GM23338 (cell line): ENCODE results near the gene S100A16. TPM values are rescaled to one million over a fixed set of nuclear protein-coding genes. Genes with fewer than 3 reads are reported as not detected.
"Not testable (repeated sequence)": the region's sequence is repeated elsewhere in the genome, so short reads cannot be mapped to it uniquely, and the experiment has no call there.

ENCODE experiments used
- ATAC-seq: fragments of 200-7000 bp; cut with Tn5 transposase; 3 replicates; pipeline ENCODE4 v1.9.1; 2020
- DNase-seq: peaks from one replicate; pipeline ENCODE4 v3.0.0-alpha.2; 2015; ENCODE audit warnings: low spot score
- H2AFZ ChIP-seq: fragments of 200-600 bp; sonication (generic); 2 replicates; pipeline ENCODE4 v1.8.0; 2016; ENCODE audit warnings: antibody characterized with exemption, mild to moderate bottlenecking, moderate library complexity
- H3F3A ChIP-seq: fragments of 200-600 bp; sonication (generic); replicated peaks from 2 replicates; pipeline ENCODE4 v1.8.0; 2017; ENCODE audit warnings: antibody characterized with exemption, mixed run types, low read depth
- H3K27ac ChIP-seq: fragments of 200-600 bp; sonication (generic); 2 replicates; pipeline ENCODE4 v1.6.1; 2016; ENCODE audit warnings: low read depth
- H3K27me3 ChIP-seq: fragments of 200-600 bp; sonication (generic); 2 replicates; pipeline ENCODE4 v1.8.0; 2016; ENCODE audit warnings: mild to moderate bottlenecking, mixed run types, moderate library complexity; ENCODE audit not compliant: insufficient read depth
- H3K36me3 ChIP-seq: fragments of 200-600 bp; sonication (generic); 2 replicates; pipeline ENCODE4 v1.8.0; 2016; ENCODE audit warnings: mild to moderate bottlenecking; ENCODE audit not compliant: insufficient read depth
- H3K4me1 ChIP-seq: fragments of 200-600 bp; sonication (generic); 2 replicates; pipeline ENCODE4 v1.8.0; 2016; ENCODE audit warnings: mild to moderate bottlenecking, moderate library complexity; ENCODE audit not compliant: insufficient read depth
- H3K4me2 ChIP-seq: fragments of 200-600 bp; sonication (generic); 2 replicates; pipeline ENCODE4 v1.7.1; 2017; ENCODE audit warnings: mixed run types
- H3K4me3 ChIP-seq: fragments of 200-600 bp; sonication (generic); 2 replicates; pipeline ENCODE4 v1.6.1; 2016; ENCODE audit warnings: mixed run types
- H3K79me2 ChIP-seq: fragments of 200-600 bp; sonication (generic); replicated peaks from 2 replicates; pipeline ENCODE4 v1.8.0; 2017; ENCODE audit warnings: mild to moderate bottlenecking; ENCODE audit not compliant: insufficient read depth
- H3K9me2 ChIP-seq: fragments of 200-600 bp; sonication (generic); 2 replicates; pipeline ENCODE4 v1.8.0; 2017; ENCODE audit not compliant: insufficient read depth
- H4K20me1 ChIP-seq: fragments of 200-600 bp; sonication (generic); replicated peaks from 2 replicates; pipeline ENCODE4 v1.8.0; 2017; ENCODE audit warnings: mild to moderate bottlenecking; ENCODE audit not compliant: insufficient read depth
- H3K27ac Mint-ChIP-seq: 2 replicates; pipeline ENCODE4 v1.8.0; 2020; ENCODE audit warnings: inconsistent platforms, mild to moderate bottlenecking, moderate library complexity, mixed read lengths
- H3K27me3 Mint-ChIP-seq: 3 replicates; pipeline ENCODE4 v1.8.0; 2022; ENCODE audit warnings: low read depth, mild to moderate bottlenecking, moderate library complexity, mixed read lengths, inconsistent platforms; ENCODE audit not compliant: insufficient read depth, poor library complexity
- H3K36me3 Mint-ChIP-seq: 3 replicates; pipeline ENCODE4 v1.8.0; 2021; ENCODE audit warnings: low read depth, mild to moderate bottlenecking, inconsistent platforms, moderate library complexity, mixed read lengths
- H3K4me1 Mint-ChIP-seq: 3 replicates; pipeline ENCODE4 v1.8.0; 2020; ENCODE audit warnings: mild to moderate bottlenecking, inconsistent platforms, mixed read lengths
- H3K4me3 Mint-ChIP-seq: 3 replicates; pipeline ENCODE4 v1.8.0; 2021; ENCODE audit warnings: moderate library complexity, mild to moderate bottlenecking, inconsistent platforms, mixed read lengths
- H3K9me3 Mint-ChIP-seq: 3 replicates; pipeline ENCODE4 v1.8.0; 2020; ENCODE audit warnings: moderate library complexity, mild to moderate bottlenecking, inconsistent platforms, mixed read lengths
- NANOG ChIP-seq: IDR thresholded peaks from 2 replicates; pipeline ENCODE4 v1.6.1; 2016; ENCODE audit warnings: antibody characterized with exemption, borderline replicate concordance
- POLR2AphosphoS5 ChIP-seq: IDR thresholded peaks from 2 replicates; pipeline ENCODE4 v1.6.1; 2016; ENCODE audit warnings: antibody characterized with exemption, low read depth
- polyA plus RNA-seq: library from polyadenylated mRNA; unstranded; fragments of >200 nt; fragmentation: Nextera tagmentation; extraction: Ambion mirVana; gene quantifications from 2 replicates; pipeline ENCODE4 v1.2.1, GENCODE V29; 2016
- total RNA-seq: library from RNA; depleted of rRNA; stranded (reverse); fragments of >200 nt; shearing (Covaris generic); gene quantifications from 2 replicates; pipeline ENCODE4 v1.2.3, GENCODE V29; 2014
- TF ChIP-seq, protein P1 (sequence below), 2 experiments: fragments of 200-600 bp in 1 of 2; sonication (generic) in 1 of 2; conservative IDR thresholded peaks; 2 replicates each; pipeline versions ENCODE4 v1.5.1 to v1.6.1; 2016 to 2017; ENCODE audit warnings: antibody characterized with exemption in 2 of 2, low read depth in 2 of 2, mild to moderate bottlenecking in 2 of 2, moderate library complexity in 1 of 2

S100A16 gene
- total and polyA plus RNA-seq, 2 experiments from 2014 or later, result 13.0 to 20.4 TPM

DNA sequence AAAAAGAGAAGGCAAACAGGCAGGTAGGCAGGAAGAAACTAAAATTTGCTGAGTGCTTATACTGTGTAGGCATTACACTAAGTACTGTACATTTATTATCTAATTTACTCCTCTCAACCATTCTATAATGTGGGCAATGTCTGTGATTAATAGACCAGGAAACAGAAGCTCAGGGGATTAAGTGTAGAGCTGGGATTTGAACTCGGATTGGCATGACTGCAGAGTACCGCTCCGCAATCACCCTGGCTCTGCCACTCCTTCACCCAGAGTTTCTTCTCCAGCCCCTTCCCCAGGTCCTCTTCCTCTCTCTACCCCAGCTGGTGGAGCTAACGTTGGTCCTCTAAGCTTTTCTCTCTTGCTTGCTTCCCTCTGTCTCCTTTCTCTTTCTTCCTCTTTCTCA lies 35.8 kb downstream of the S100A16 start (continued):
- TF ChIP-seq, protein P1, sequence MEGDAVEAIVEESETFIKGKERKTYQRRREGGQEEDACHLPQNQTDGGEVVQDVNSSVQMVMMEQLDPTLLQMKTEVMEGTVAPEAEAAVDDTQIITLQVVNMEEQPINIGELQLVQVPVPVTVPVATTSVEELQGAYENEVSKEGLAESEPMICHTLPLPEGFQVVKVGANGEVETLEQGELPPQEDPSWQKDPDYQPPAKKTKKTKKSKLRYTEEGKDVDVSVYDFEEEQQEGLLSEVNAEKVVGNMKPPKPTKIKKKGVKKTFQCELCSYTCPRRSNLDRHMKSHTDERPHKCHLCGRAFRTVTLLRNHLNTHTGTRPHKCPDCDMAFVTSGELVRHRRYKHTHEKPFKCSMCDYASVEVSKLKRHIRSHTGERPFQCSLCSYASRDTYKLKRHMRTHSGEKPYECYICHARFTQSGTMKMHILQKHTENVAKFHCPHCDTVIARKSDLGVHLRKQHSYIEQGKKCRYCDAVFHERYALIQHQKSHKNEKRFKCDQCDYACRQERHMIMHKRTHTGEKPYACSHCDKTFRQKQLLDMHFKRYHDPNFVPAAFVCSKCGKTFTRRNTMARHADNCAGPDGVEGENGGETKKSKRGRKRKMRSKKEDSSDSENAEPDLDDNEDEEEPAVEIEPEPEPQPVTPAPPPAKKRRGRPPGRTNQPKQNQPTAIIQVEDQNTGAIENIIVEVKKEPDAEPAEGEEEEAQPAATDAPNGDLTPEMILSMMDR (conservative IDR thresholded peaks at IDR 0.05; ENCODE audit: low read depth in 2 of 2), result no peak
- TF ChIP-seq POLR2AphosphoS5, result no peak

DNA sequence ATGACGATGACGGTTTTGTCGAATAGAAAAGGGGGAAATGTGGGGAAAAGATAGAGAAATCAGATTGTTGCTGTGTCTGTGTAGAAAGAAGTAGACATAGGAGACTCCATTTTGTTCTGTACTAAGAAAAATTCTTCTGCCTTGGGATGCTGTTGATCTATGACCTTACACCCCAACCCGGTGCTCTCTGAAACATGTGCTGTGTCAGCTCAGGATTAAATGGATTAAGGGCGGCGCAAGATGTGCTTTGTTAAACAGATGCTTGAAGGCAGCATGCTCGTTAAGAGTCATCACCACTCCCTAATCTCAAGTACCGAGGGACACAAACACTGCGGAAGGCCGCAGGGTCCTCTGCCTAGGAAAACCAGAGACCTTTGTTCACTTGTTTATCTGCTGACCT lies 37.4 kb downstream of the S100A16 start:
- H3K27me3 ChIP-seq, H3K36me3 Mint-ChIP-seq, H3F3A ChIP-seq, H3K4me2 ChIP-seq, DNase-seq, ATAC-seq, H3K4me1 ChIP-seq, H3K36me3 ChIP-seq, H3K79me2 ChIP-seq, H3K27ac Mint-ChIP-seq, H3K4me3 Mint-ChIP-seq, H3K27me3 Mint-ChIP-seq, H3K27ac ChIP-seq, H3K4me3 ChIP-seq, H4K20me1 ChIP-seq, H2AFZ ChIP-seq, H3K9me2 ChIP-seq: not testable (repeated sequence)
- Mint-ChIP-seq H3K9me3 (peaks cover 23% of the 10 kb centered on the region; the same call in 2 of the 3 replicates), H3K4me1 (peaks cover 13% of the 10 kb centered on the region)

DNA sequence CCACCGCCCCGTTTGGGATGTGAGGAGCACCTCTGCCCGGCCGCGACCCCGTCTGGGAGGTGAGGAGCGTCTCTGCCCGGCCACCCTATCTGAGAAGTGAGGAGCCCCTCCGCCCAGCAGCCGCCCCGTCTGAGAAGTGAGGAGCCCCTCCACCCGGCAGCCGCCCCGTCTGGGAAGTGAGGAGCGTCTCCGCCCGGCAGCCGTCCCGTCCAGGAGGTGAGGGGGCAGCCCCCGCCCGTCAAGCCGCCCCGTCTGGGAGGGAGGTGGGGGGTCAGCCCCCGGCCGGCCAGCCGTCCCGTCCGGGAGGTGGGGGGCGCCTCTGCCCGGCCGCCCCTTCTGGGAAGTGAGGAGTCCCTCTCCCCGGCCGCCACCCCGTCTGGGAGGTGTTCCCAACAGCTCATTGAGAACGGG lies 37.9 kb downstream of the S100A16 start:
- H3K27ac Mint-ChIP-seq, H3K4me2 ChIP-seq, H3K79me2 ChIP-seq, H3K27me3 Mint-ChIP-seq, H3K27ac ChIP-seq, H3K4me3 Mint-ChIP-seq, H2AFZ ChIP-seq, ATAC-seq, H4K20me1 ChIP-seq, H3K36me3 Mint-ChIP-seq, H3K4me3 ChIP-seq, H3K36me3 ChIP-seq, H3K9me2 ChIP-seq, H3F3A ChIP-seq, H3K27me3 ChIP-seq, H3K4me1 ChIP-seq, DNase-seq: not testable (repeated sequence)
- H3K9me3 Mint-ChIP-seq, result peaks cover 23% of the 10 kb centered on the region; the same call in 2 of the 3 replicates
- H3K4me1 Mint-ChIP-seq, result peaks cover 13% of the 10 kb centered on the region

DNA sequence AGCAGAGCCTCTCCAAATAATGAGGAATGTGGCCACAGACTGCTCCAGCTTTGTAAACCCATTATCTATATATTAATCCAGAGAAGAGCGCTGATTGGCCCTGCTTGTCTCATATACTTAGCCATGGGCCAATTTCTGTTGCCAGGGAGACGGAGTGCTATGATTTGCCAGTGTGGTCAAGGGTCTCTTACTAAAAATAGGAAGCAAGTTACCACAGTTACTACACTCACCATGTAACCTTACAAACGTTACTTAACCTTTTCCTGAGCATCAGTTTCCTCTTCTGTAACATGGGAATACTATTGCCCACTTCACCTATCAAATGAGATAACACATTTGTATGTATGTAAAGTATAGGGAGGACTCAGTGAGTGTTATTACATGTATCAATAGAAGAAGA lies 39.6 kb downstream of the S100A16 start:
- DNase-seq, result no peak
- Histone ChIP-seq H3K4me3 (no peak overlapping the region), H3K27ac (no peak overlapping the region), H4K20me1 (no peaks in the 10 kb centered on the region), H3K4me1 (peaks cover 5% of the 10 kb centered on the region; the same call in 1 of the 2 replicates), H3K27me3 (no peaks in the 10 kb centered on the region), H3K79me2 (no peaks in the 10 kb centered on the region), H3K9me2 (no peaks in the 10 kb centered on the region), H3F3A (no peaks in the 10 kb centered on the region), H2AFZ (no peak overlapping the region), H3K4me2 (no peak overlapping the region), H3K36me3 (no peaks in the 10 kb centered on the region)
- no peak overlapping the region for H3K27ac Mint-ChIP-seq
- H3K36me3 Mint-ChIP-seq, result no peaks in the 10 kb centered on the region; the same call in 1 of the 3 replicates
- H3K9me3 Mint-ChIP-seq, result peaks cover 23% of the 10 kb centered on the region; the same call in 2 of the 3 replicates
- no peak for TF ChIP-seq NANOG
- peaks cover 13% of the 10 kb centered on the region for H3K4me1 Mint-ChIP-seq
- ATAC-seq, result no peak
- no peak overlapping the region for H3K4me3 Mint-ChIP-seq
- peaks cover 7% of the 10 kb centered on the region for H3K27me3 Mint-ChIP-seq
